ENCODE data around the gene MORC2. TPM values are rescaled to one million over a fixed set of nuclear protein-coding genes. Genes with fewer than 3 reads are reported as not detected.

Gene MORC2
- total and polyA plus RNA-seq, 4 donors = 4.2 to 12.0 (median 9.8) TPM

- no peak for TF ChIP-seq REST (IDR thresholded peaks at IDR 0.05)
- TF ChIP-seq RXRA (IDR thresholded peaks at IDR 0.05) = no peak
Measured at GRCh38 chr22:30887453-30887852, 81.1 kb downstream of the MORC2 start (continued).

DNA sequence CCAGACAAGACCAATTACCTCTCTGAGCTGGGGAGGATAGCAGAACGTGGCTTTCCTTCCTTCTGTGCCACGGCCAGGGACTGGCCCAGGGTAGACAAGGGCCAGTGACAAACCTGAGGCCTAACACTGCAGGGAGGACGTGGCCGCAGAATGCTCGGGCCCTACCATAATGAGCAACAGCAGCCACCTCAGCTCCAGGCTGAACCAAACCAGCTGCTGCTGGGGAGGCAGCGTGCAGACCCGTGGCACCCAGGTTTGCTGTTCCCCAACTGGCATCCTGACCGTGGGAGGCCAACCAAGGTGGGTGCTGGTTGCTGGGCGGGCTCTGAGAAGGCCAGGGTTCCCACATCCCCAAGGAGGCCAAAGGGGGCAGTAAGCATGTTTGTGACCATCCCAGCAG is 83.0 kb downstream of the MORC2 start:
- 96% methylated on average over 9 of the region's 9 CpGs for WGBS
- Histone ChIP-seq H3K27me3 (ENCODE audit: control insufficient read depth in 4 of 4, insufficient read depth in 4 of 4, low read length in 3 of 4) (no peaks in the 10 kb centered on the region), H3K4me1 (ENCODE audit: control insufficient read depth in 4 of 4, insufficient read depth in 4 of 4, low read length in 3 of 4) (peaks cover 0 to 25% (median 15%) of the 10 kb centered on the region in 4 donors), H3K4me3 (ENCODE audit: low read depth in 1 of 3, low read length in 3 of 3) (no peak overlapping the region), H3K9ac (ENCODE audit: low read depth in 1 of 2, low read length in 2 of 2) (no peak overlapping the region), H3K36me3 (ENCODE audit: control insufficient read depth in 4 of 4, insufficient read depth in 3 of 4, low read depth in 1 of 4, low read length in 3 of 4) (no peaks in the 10 kb centered on the region), H3K9me3 (ENCODE audit: control insufficient read depth in 4 of 4, low read length in 3 of 4) (no peaks in the 10 kb centered on the region), H3K27ac (ENCODE audit: low read depth in 1 of 2, low read length in 2 of 2) (no peak overlapping the region)
- no peak for DNase-seq (ENCODE audit: low spot score)
- TF ChIP-seq JUND (IDR thresholded peaks at IDR 0.05) = no peak
- TF ChIP-seq TAF1 (conservative IDR thresholded peaks at IDR 0.05) = no peak
- TF ChIP-seq REST (IDR thresholded peaks at IDR 0.05) = no peak
- TF ChIP-seq RXRA (IDR thresholded peaks at IDR 0.05) = no peak
- TF ChIP-seq, protein P1, sequence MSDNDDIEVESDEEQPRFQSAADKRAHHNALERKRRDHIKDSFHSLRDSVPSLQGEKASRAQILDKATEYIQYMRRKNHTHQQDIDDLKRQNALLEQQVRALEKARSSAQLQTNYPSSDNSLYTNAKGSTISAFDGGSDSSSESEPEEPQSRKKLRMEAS (IDR thresholded peaks at IDR 0.05) = no peak
- no peak for TF ChIP-seq YY1 (IDR thresholded peaks at IDR 0.05)
- TF ChIP-seq, protein P2, sequence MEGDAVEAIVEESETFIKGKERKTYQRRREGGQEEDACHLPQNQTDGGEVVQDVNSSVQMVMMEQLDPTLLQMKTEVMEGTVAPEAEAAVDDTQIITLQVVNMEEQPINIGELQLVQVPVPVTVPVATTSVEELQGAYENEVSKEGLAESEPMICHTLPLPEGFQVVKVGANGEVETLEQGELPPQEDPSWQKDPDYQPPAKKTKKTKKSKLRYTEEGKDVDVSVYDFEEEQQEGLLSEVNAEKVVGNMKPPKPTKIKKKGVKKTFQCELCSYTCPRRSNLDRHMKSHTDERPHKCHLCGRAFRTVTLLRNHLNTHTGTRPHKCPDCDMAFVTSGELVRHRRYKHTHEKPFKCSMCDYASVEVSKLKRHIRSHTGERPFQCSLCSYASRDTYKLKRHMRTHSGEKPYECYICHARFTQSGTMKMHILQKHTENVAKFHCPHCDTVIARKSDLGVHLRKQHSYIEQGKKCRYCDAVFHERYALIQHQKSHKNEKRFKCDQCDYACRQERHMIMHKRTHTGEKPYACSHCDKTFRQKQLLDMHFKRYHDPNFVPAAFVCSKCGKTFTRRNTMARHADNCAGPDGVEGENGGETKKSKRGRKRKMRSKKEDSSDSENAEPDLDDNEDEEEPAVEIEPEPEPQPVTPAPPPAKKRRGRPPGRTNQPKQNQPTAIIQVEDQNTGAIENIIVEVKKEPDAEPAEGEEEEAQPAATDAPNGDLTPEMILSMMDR (IDR thresholded peaks at IDR 0.05; ENCODE audit: low read depth, low read length, missing input control) = no peak
- TF ChIP-seq HNF4A (conservative IDR thresholded peaks at IDR 0.05) = no peak
- TF ChIP-seq GABPA (IDR thresholded peaks at IDR 0.05 in 1 of 2, conservative IDR thresholded peaks at IDR 0.05 in 1 of 2) = no peak
- no peak for TF ChIP-seq NR2F2 (IDR thresholded peaks at IDR 0.05)
- no peak for TF ChIP-seq ZBTB33 (IDR thresholded peaks at IDR 0.05)
- TF ChIP-seq, protein P3, sequence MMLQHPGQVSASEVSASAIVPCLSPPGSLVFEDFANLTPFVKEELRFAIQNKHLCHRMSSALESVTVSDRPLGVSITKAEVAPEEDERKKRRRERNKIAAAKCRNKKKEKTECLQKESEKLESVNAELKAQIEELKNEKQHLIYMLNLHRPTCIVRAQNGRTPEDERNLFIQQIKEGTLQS (IDR thresholded peaks at IDR 0.05) = no peak
- no peak for TF ChIP-seq RAD21 (IDR thresholded peaks at IDR 0.05)
- TF ChIP-seq FOXA1 (IDR thresholded peaks at IDR 0.05) = no peak
- no peak for TF ChIP-seq EGR1 (IDR thresholded peaks at IDR 0.05; ENCODE audit: low read depth in 2 of 2)
- no peak for TF ChIP-seq FOXA2 (IDR thresholded peaks at IDR 0.05)
- no peak for TF ChIP-seq SP1 (IDR thresholded peaks at IDR 0.05)
- no peak for TF ChIP-seq HNF4G (IDR thresholded peaks at IDR 0.05)
